ENCODE data around the gene CAMK1D. TPM values are rescaled to one million over a fixed set of nuclear protein-coding genes. Genes with fewer than 3 reads are reported as not detected.

The CAMK1D gene
- total RNA-seq, 2 donors from 2014 or later: 4.8 to 14.5 TPM

DNA sequence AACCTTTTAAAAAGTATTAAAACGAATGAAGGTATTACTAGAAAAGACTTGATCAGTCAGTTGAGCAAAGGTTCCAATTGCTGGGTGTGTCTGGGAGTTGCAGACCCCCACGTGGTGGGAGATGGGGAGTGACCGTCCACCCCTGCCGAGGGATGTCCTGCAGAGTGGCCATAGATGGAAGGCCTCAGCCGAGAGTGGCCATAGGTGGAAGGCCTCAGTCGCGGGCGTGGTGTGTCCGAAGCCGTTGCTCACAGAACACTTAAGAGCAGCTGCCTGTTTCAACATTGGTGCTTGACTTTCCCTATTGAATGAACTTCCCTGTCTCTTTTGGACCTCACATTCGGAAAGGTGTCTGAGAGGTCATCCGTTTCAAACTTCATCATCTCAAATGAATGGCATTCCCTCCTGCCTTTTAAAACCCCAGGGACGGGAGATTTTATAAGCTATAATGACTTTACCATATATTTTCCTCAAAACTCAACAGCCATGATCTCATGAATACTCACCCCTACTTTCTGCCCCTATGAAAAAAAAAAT, 69.4 kb downstream of the CAMK1D start:
- DNase-seq (ENCODE audit: low spot score): no peak
- intact Hi-C loops (cut with DNase I): no loop called here
- H3K9me3 ChIP-seq: no peaks in the 10 kb centered on the region
- H3K4me1 ChIP-seq (replicated peaks): no peaks in the 10 kb centered on the region
- 92% methylated on average over 13 of the region's 13 CpGs for WGBS
- TF ChIP-seq POLR2AphosphoS5 (IDR thresholded peaks at IDR 0.05) (no peak), POLR2A (IDR thresholded peaks at IDR 0.05) (no peak), CTCF (IDR thresholded peaks at IDR 0.05) (no peak)
- H3K27me3 ChIP-seq (replicated peaks; ENCODE audit: insufficient read depth): no peaks in the 10 kb centered on the region
- no peak overlapping the region for H3K4me3 ChIP-seq
- H3K36me3 ChIP-seq: no peaks in the 10 kb centered on the region
- no peak overlapping the region for H3K27ac ChIP-seq

DNA sequence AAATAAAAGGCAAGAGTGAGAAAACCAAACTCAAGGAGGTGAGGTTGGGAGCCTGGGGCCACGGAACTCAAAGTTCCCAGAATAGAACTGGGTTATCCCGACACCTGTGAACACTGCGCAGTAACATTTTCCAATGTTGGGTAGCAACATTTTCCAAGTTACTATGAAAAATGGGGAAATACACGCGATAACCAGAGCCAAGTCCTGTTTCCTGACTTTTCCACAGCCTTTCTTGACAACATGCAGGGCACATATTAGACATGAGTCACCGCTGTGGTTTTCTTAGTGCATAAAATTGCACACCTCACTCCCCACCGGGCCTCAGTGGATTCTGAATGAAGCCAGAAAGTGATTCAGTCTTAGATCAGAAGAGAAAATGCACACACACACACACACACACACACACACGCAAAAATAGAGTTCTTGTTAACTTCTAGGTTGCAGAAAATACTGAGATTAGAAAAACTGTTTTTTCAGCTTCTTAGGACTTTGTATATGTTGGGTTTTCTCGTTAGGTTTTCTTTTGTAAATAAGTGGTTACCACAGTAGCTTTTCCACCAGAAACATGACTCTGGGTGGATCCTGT, 70.0 kb downstream of the CAMK1D start:
- no peak for DNase-seq (ENCODE audit: low spot score)
- Histone ChIP-seq H3K4me3 (no peak overlapping the region), H3K27me3 (replicated peaks; ENCODE audit: insufficient read depth) (no peaks in the 10 kb centered on the region), H3K27ac (no peak overlapping the region), H3K9me3 (no peaks in the 10 kb centered on the region), H3K36me3 (no peaks in the 10 kb centered on the region), H3K4me1 (replicated peaks) (no peaks in the 10 kb centered on the region)
- TF ChIP-seq POLR2AphosphoS5 (IDR thresholded peaks at IDR 0.05): no peak
- TF ChIP-seq POLR2A (IDR thresholded peaks at IDR 0.05): no peak
- no peak for TF ChIP-seq CTCF (IDR thresholded peaks at IDR 0.05)
- 82% methylated on average over 9 of the region's 9 CpGs for WGBS
- intact Hi-C loops (cut with DNase I): no loop called here

- 92% methylated on average over 7 of the region's 7 CpGs for WGBS
- no peak overlapping the region for H3K4me3 ChIP-seq
- no peak overlapping the region for H3K27ac ChIP-seq
- no peaks in the 10 kb centered on the region for H3K4me1 ChIP-seq (replicated peaks)
- H3K9me3 ChIP-seq: no peaks in the 10 kb centered on the region
- TF ChIP-seq CTCF (IDR thresholded peaks at IDR 0.05): no peak
- DNase-seq (ENCODE audit: low spot score): no peak
- H3K27me3 ChIP-seq (replicated peaks; ENCODE audit: insufficient read depth): no peaks in the 10 kb centered on the region
- no peaks in the 10 kb centered on the region for H3K36me3 ChIP-seq
- intact Hi-C loops (cut with DNase I): no loop called here
Observed at GRCh38 chr10:12420530-12421120, 71.3 kb downstream of the CAMK1D start.

- H3K4me3 ChIP-seq: no peak overlapping the region
- no peaks in the 10 kb centered on the region for H3K9me3 ChIP-seq
- no peaks in the 10 kb centered on the region for H3K27me3 ChIP-seq (replicated peaks; ENCODE audit: insufficient read depth)
- DNase-seq (ENCODE audit: low spot score): no peak
- H3K36me3 ChIP-seq: no peaks in the 10 kb centered on the region
- WGBS: 57% methylated on average over 10 of the region's 10 CpGs
- TF ChIP-seq POLR2A (IDR thresholded peaks at IDR 0.05) (no peak), POLR2AphosphoS5 (IDR thresholded peaks at IDR 0.05) (no peak), CTCF (IDR thresholded peaks at IDR 0.05) (no peak)
- H3K27ac ChIP-seq: no peak overlapping the region
- intact Hi-C loops (cut with DNase I): no loop called here
- H3K4me1 ChIP-seq (replicated peaks): no peaks in the 10 kb centered on the region
Observed at GRCh38 chr10:12422189-12422588, 72.8 kb downstream of the CAMK1D start.

- Histone ChIP-seq H3K4me3 (no peak overlapping the region), H3K27me3 (replicated peaks; ENCODE audit: insufficient read depth) (no peaks in the 10 kb centered on the region), H3K27ac (no peak overlapping the region), H3K9me3 (no peaks in the 10 kb centered on the region), H3K36me3 (no peaks in the 10 kb centered on the region), H3K4me1 (replicated peaks) (no peaks in the 10 kb centered on the region)
- intact Hi-C loops (cut with DNase I): no loop called here
- 96% methylated on average over 14 of the region's 14 CpGs for WGBS
- DNase-seq (ENCODE audit: low spot score): no peak
- TF ChIP-seq POLR2A (IDR thresholded peaks at IDR 0.05): no peak
Observed at GRCh38 chr10:12423896-12424295, 74.5 kb downstream of the CAMK1D start.
